Measurements from ENCODE around the gene FLACC1. TPM values are rescaled to one million over a fixed set of nuclear protein-coding genes. Genes with fewer than 3 reads are reported as not detected.

Gene FLACC1
- total and polyA plus RNA-seq, 2 donors from 2014 or later = 3.7 TPM; not detected in 1

GRCh38 chr2:201344663-201345366 lies 12.3 kb downstream of the FLACC1 start:
- FAIRE-seq = no peak
- TF ChIP-seq CTCF (IDR thresholded peaks at IDR 0.05; ENCODE audit: borderline replicate concordance, extremely low read depth, insufficient read depth) = no peak

GRCh38 chr2:201343559-201343958 lies 13.6 kb downstream of the FLACC1 start:
- H3K4me1 ChIP-seq (ENCODE audit: control insufficient read depth in 2 of 3, insufficient read depth in 2 of 3, low read depth in 1 of 3, low read length in 3 of 3) = no peaks in the 10 kb centered on the region
- H3K9me3 ChIP-seq (ENCODE audit: control insufficient read depth in 2 of 3, insufficient read depth in 1 of 3, low read length in 3 of 3) = no peaks in the 10 kb centered on the region
- TF ChIP-seq CTCF (IDR thresholded peaks at IDR 0.05; ENCODE audit: borderline replicate concordance, extremely low read depth, insufficient read depth) = no peak
- DNase-seq (peak in 2 of 5 donors; percentile 10 to 13), FAIRE-seq (no peak)
- no peaks in the 10 kb centered on the region for H3K27me3 ChIP-seq (ENCODE audit: control insufficient read depth, insufficient read depth, low read length)
- no peak overlapping the region for H3K27ac ChIP-seq (ENCODE audit: low read depth in 2 of 2, low read length in 2 of 2)
- intact Hi-C loops (cut with DNase I) = no loop called here
- H3K9ac ChIP-seq (ENCODE audit: low read length in 3 of 3) = no peak overlapping the region
- H3K36me3 ChIP-seq (ENCODE audit: control insufficient read depth in 2 of 3, insufficient read depth in 3 of 3, low read length in 3 of 3) = peaks cover 0 to 4% (median 0%) of the 10 kb centered on the region in 3 donors
- no peak overlapping the region for H3K4me3 ChIP-seq (ENCODE audit: low read length in 3 of 3)

More at GRCh38 chr2:201344663-201345366, 12.3 kb downstream of the FLACC1 start:
- H3K4me1 ChIP-seq (ENCODE audit: control insufficient read depth in 2 of 3, insufficient read depth in 2 of 3, low read depth in 1 of 3, low read length in 3 of 3) = no peaks in the 10 kb centered on the region
- H3K27me3 ChIP-seq (ENCODE audit: control insufficient read depth, insufficient read depth, low read length) = no peaks in the 10 kb centered on the region
- no peaks in the 10 kb centered on the region for H3K9me3 ChIP-seq (ENCODE audit: control insufficient read depth in 2 of 3, insufficient read depth in 1 of 3, low read length in 3 of 3)
- H3K27ac ChIP-seq (ENCODE audit: low read depth in 2 of 2, low read length in 2 of 2) = no peak overlapping the region
- no peak overlapping the region for H3K4me3 ChIP-seq (ENCODE audit: low read length in 3 of 3)
- peak in 1 of 5 donors; percentile 8 for DNase-seq
- intact Hi-C loops (cut with DNase I) = no loop called here
- H3K36me3 ChIP-seq (ENCODE audit: control insufficient read depth in 2 of 3, insufficient read depth in 3 of 3, low read length in 3 of 3) = peaks cover 0 to 6% (median 0%) of the 10 kb centered on the region in 3 donors
- no peak overlapping the region for H3K9ac ChIP-seq (ENCODE audit: low read length in 3 of 3)

GRCh38 chr2:201342923-201343322 lies 14.2 kb downstream of the FLACC1 start:
- Histone ChIP-seq H3K36me3 (ENCODE audit: control insufficient read depth in 2 of 3, insufficient read depth in 3 of 3, low read length in 3 of 3) (peaks cover 0 to 4% (median 0%) of the 10 kb centered on the region in 3 donors), H3K4me1 (ENCODE audit: control insufficient read depth in 2 of 3, insufficient read depth in 2 of 3, low read depth in 1 of 3, low read length in 3 of 3) (no peaks in the 10 kb centered on the region), H3K9me3 (ENCODE audit: control insufficient read depth in 2 of 3, insufficient read depth in 1 of 3, low read length in 3 of 3) (no peaks in the 10 kb centered on the region), H3K9ac (ENCODE audit: low read length in 3 of 3) (no peak overlapping the region), H3K27ac (ENCODE audit: low read depth in 2 of 2, low read length in 2 of 2) (no peak overlapping the region), H3K27me3 (ENCODE audit: control insufficient read depth, insufficient read depth, low read length) (no peaks in the 10 kb centered on the region), H3K4me3 (ENCODE audit: low read length in 3 of 3) (no peak overlapping the region)
- DNase-seq (no peak), FAIRE-seq (no peak)
- intact Hi-C loops (cut with DNase I) = no loop called here
- TF ChIP-seq CTCF (IDR thresholded peaks at IDR 0.05; ENCODE audit: borderline replicate concordance, extremely low read depth, insufficient read depth) = no peak
